Inflammatory macrophage treated with lipopolysaccharide for 1 hour (primary cell): Measurements from ENCODE around the gene PVALB.

Source experiments
- DNase-seq, 2 donors: peaks; one replicate each; pipeline ENCODE4 v3.0.0-alpha.2; 2020 to 2022

Gene PVALB

DNA sequence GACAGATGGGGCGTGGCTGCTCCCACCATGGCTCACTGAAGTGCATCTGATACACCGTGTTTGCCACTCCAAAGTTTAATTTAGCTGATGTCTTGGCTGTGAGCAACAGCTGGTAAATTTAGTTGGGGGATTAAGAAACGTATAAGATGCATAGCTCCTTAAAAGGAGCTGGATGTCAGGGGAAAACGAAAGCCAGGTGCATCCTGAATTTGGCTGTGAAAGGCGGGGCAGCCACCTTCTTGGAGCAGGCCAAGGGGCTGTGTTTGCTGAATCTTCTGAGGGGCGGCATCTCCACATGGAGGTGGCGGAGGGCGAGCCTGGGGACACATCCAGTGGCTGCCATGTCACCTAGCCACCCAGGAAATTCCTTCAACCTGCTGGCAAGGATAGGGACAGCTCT, 23.3 kb upstream of the PVALB start:
- DNase-seq = no peak

DNA sequence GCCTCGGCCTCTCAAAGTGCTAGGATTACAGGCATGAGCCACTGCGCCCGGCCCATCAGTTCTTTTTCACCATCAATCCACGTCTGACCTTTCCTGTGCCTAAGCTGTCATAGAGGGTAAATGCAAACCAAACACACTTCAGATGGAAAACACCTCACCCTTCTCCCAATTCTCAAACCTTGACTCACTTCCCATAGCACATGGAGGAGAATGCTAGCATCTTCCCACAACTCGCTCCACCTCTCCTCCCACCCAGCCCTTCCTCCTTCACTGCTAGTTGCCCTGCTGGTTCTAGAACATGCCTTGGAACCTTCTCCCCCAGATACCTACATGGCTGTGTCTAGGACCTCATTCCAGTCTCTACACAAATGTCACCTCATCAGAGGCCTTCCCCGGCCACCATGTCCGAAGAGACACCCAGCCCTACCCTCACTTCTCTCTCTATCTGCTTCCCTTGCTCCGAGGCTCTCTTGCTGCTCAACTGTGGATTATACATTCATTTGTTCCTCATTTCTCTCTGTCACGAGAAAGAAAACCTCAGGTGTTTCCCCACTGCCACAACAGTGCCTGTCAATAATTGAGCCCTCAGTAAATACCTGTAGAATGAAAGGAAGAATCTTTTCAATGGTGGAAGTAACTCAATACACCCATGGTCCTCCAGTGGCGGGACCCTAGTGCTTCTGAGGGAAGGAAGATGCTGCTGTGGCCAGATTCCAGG, 22.7 kb upstream of the PVALB start:
- no peak for DNase-seq

DNA sequence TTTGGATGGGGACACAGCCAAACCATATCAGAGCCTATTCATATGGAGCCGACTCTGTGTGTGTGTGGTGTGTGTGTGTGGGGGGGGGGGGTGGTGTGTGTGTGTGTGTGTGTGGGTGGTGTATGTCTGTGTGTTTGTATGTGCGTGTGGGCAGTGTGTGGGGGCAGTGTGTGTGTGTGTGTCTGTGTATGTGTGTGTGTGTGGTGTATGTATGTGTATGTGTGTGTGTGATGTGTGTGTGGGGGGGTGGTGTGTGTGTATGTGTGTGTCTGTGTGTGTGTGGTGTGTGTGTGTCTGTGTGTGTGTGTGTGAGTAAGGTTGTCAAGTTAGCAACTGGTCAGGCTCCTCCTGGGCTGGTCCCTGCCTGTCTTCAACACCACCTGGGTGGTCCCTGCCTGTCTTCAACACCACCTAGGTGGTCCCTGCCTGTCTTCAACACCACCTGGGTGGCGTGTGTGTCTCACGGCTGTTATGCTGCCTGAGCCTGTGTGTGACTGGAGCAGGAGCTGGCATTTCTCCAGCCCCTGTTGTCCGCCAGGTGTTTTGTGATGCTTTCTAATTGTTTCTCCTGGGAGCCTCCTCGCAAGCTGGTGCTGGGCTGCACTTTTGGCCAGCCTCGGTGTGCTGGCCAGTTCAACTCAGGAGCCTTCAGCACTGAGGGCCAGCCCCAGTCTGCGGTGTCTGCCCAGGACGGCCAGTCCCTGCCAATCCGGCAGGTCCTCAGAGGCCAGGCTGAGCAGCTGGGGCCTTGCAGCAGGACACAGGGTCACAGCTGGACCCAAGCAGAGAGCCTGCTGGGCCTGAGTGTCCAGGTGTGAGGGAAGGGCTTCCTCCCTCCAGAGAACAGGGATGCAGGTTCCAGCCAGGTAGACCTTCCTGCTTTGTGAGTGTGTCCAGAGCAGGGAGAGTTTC, 21.5 kb upstream of the PVALB start:
- DNase-seq = no peak

DNA sequence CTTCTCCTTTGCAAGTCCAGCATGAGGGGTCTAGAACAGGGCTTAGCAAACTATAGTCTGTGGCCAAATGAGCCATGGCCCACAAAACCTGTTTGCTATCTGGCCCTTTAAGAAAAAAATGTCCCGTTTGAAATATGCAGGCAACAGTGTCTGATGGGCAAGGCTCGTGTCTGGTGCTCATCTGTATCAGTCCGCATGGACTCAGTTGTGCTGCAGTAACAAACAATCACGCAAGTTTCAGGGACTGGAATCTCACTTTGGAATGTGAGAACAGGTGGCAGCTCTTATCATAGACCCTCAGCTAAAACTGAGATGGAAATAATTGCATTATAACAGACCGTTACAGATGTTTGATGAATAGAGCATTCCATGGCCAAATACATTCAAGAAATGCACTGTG, 19.1 kb upstream of the PVALB start:
- DNase-seq = no peak

DNA sequence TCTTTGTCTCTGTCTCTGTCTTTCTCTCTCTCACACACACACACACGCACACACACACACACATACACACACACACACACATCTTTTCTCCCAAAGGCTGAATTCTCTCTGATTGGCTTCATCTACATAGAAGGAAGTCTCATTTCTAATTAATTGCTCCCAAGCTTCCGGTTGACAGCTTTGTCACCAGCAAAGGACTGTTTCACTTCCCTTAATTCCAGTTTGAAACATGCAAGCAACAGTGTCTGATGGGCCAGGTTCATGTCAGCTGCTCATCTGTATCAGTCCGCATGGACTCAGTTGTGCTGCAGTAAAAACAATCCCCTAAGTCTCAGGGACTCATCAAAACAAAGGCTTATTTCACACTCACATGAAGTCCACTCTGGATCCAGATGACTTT, 16.2 kb upstream of the PVALB start:
- DNase-seq = peak; percentile 56 to 63

DNA sequence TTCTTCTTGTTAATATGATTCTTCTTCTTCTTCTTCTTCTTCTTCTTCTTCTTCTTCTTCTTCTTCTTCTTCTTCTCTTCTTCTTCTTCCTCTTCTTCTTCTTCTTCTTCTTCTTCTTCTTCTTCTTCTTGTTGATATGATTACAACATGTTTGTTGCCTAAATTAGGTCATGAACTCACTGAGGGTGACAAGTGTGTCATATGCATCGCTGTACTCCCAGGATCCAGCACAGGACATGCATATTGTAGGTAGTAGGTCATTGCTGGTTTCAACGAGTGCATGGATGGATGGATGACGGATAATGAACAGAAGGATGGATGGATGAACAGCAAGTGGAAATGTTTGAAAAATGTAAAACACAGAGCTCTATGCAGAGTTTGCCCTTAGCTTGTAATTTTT, 14.9 kb upstream of the PVALB start:
- DNase-seq = peak; percentile 38 to 56

DNA sequence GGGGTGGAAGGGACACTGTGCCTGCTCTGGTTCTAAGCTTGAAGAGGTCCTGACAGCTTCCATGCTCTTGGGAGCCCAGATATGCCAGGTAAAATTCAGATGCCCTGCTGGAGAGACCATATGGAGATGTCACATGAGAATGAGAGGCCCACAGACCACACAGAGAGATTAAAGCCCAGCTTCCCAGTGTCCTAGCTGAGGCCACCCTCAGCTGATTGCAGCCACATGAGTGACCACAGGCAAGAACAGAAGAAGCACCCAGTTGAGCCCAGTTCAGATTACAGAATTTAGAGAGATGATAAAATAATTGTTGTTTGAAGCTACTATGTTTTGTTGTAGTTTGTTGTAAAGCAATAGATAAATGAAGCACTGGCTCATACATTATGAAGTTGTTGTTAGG, 14.4 kb upstream of the PVALB start:
- peak in 1 of 2 donors; percentile 26 for DNase-seq

DNA sequence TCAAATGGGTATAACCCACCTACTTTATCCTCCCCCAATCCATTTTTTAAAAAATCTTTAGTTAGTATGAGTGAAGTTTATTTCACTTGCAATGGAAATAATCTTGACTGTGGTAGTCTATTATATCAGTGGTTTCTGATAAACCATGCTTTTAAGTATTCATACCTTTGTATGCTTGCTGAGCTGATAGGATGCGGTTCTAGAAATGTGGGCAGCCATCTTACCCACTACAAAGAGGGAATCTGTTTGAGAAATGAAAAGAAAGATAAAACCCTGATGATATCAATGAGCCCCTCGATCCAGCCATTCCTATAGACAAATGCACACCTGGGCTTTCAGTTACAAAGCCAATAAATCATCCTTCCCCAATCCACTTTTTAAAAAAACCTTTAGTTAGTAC, 13.8 kb upstream of the PVALB start:
- no peak for DNase-seq

DNA sequence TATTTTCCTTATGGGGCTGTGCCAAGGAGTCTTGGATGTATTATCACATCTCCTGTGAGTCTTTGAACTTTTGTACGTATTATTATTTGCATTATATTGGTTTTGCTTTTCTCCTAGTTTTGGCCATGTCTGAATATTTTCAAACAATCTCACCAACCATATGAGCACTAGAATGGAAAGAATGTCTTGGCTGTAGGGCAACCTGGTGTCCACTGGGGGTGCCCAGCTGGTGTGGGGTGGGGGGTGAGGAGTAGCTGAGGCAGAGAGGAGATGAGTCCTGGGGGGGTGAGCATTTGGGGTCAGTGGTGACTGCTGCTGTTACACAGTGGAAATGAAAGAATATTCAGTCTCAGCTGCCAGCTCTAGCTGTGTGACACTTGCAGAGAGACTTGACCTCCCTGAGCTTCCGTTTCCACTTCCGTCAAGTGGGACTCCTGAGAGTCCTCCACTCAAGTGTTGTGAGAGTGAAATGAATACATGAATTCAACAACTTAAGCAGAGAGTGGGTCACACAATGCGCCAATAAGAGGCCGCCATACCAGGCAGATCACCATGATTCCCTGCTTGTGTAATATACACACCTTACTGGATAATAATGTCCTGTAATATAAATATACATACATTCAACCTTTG, 12.7 kb upstream of the PVALB start:
- DNase-seq = no peak

DNA sequence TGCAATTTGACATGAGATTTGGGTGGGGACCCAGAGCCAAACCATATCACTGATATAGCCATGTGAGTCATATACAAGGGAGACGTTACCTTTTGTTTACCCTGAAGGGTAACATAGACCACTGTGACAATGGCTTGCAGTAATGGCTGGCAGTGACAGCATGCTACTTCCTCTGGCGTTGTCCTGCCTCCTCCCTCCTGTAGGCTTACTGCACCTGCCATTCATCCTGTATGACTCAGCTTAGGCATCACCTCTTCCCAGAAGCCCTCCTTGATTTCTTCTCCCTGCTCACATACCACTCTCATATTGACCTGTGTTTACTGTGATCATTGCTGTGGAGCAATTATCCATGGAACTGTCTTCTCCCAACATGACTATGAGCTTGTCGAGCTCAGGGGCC, 12.0 kb upstream of the PVALB start:
- no peak for DNase-seq

DNA sequence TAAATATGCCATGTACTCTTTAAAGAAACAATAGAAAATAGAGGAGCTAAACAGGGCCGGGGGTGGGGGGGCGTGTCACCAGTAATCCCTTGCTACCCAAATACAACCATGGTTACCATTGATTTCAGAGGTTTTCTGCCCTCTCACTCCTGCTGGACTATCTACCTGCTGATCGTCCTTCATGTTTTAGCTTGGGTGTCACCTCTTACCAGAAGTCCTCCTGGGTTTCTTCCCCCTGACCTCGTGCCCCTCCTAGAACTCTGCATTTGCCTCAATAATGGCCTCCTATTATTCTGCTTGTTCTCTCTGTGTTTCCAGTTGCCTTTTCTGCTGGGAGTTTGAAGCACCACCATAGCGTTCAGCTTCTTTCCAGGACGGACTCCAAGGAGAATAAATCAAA, 9.4 kb upstream of the PVALB start:
- DNase-seq = no peak

DNA sequence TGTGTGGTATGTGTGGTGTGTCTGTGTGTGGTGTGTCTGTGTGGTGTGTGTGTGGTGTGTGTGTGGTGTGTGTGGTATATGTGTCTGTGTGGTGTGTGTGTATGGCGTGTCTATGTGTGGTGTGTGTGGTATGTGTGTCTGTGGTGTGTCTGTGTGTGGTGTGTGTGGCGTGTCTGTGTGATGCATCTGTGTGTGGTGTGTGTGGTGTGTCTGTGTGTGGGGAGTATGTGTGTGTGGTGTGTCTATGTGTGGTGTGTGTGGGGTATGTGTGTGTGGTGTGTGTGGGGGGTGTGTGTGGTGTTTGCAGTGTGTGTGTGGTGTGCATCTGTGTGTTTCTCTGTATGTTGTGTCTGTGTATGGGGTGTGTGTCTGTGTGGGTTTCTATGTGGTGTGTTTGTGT, 7.8 kb upstream of the PVALB start:
- no peak for DNase-seq

DNA sequence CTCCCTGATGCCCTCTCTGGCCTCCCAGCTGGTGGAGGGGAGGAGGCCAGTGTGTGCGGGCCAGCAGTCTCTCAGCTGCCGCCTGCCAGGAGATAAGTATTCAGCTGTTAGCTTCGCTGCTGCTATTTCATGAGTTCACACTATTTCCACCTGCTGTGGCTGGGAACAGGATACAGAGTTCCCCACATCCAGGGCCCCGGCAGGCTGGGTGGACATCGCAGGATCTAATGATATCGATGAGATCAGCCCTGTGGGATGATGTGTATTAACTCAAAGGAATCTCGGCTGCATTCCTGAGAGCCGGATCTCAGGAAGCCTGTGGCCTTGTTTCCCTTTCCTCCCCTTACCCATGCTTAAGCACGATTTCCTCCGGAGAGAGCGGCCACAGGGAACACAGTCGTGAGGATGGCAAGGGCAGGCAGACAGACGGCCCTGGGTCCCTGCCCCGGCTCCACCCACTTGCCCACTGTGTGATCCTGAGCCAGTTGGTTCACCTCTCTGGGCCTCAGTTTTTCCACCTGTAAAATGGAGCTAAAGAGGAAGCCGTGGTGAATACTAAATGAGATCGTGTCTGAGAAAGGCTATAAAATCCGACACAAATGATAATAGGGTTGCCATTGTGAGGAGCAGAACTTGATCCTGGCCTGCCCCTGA, 6.5 kb upstream of the PVALB start:
- no peak for DNase-seq

DNA sequence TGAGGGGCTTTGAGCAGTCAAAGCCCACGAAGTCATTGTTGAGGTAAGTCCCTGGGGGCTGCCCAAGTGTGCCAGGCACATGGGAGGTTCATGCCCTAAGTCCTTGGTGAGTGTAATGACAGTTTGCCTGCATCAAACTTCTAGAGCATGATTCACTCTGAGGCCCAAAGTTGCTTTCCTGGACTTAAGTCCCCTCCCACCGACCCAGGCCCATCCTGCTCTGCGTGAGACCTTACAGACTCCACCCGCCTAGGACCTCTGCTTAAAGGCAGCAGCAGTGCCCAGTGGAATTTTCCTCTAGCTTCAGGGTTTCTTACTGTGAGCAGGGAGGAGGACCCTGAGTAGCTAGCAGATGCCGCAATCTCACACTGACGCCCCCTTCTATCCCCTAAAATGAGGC, 5.7 kb upstream of the PVALB start:
- DNase-seq = no peak

DNA sequence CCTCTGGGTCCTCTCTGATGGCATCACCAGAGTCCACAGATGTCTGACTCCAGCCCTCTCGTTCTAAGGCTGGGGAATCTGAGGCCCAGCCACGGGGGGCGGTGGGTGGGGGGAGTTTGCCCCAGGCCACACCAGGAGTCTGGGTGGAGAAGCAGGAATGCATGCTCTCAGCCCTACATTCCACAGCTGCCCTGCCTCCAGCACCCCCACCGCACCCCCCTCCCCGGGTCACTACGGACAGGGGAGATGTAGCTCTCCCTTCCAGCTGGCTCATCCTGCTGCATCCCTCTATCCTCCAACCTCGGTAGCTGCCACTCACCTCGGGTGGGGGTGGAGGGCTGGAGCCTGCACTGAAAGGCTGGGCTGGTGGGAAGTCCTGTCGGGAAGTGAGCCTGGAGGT, 2.3 kb upstream of the PVALB start:
- DNase-seq = no peak

DNA sequence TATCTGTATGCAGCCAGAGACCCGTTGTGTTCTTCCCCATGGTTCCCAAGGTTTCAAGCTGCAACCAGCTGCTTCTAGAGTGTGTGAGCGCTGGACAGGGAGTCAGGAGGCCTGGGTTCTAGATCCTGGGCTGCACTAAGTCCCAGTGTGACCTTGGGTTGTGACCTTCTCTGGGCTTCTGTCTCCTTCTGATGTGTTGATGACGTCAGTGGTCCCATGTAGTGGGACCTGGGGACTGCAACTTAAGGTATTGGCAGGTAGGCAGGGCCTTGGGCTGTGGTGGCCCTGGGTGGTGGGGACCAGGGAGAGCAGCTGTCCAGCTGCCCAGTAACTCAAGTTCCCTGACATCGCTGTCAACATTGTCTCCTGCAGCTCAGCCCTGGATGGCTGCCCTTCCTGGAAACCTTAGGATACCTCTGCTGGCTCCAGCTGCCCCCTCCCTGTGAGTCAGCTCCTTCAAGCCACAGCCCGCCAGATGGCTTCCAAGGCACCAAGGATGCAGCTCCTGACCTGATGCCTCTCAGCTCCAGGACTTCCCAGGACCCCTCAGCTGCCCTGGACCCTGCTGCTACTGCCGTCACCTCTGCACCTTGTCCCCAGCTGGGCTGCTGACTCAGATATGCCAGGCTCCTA, 1.3 kb upstream of the PVALB start:
- DNase-seq = no peak

DNA sequence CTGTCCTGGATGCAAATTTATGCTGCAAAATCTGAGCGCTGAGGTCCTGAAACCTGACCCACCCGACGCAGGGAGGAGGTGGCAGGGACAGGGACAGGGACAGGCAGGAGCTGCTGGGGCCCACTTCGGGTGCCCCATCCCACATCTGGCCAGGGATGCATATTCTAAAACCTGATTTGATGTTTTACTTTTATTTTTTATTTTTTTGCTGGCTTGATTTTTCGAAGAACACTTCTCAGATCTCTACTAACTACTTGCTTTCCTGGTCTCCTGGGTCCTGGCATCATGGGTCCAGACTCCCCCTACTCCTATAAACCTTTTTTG, 652 bp upstream of the PVALB start:
- DNase-seq = no peak

DNA sequence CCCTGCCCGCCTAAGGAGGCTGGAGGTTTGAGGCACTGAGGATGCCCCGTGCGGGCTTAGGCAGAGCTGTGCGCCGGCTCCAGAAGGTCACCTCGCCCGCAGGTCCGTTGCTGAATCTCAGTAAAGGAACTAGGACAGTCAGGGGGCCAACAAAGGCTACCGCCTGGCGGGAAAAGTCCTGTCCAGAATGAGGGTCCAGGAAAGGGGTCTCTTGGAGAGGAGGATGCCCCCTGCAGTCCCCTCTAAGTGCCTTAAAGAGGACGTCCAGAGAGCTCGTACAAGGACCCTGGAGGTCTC, 548 bp downstream of the PVALB start:
- DNase-seq = no peak

DNA sequence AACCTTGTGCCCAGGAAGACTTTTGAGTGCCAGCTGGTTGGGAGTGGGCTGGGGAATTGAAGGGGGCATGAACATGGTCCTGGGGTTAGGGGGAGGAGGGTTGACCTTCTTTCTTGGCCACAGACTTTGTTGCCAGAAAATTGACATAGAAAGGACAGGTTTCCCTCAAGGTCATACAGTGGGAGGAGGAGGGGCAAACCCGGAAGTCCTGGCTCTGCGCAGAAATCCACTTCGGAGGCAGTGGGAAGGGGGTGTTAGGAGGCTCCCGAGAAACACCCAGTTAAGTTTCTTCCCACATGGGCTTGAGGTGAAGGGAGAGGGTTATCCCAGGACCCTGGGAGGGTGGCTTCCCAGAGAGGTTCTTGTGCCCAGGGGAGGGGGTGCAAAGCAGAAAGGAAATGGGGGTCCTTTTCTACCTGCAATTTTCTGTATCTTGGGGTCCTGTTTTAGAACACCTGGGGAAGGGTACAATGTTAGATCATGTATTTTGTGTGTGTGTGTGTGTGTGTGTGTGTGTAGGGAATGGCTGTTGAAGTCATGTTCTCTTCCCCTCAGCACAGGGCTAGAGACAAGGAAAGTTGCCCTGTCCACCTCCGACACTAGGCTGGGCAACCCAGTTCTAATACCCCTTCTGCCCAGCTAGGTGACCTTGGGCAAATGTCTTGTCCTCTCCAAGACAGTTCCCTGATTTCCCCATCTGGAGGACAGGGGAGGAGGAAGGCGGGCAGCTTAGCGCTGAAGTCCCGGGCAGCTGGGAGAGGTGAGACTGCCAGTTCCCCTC, 1.1 kb downstream of the PVALB start:
- DNase-seq = no peak

DNA sequence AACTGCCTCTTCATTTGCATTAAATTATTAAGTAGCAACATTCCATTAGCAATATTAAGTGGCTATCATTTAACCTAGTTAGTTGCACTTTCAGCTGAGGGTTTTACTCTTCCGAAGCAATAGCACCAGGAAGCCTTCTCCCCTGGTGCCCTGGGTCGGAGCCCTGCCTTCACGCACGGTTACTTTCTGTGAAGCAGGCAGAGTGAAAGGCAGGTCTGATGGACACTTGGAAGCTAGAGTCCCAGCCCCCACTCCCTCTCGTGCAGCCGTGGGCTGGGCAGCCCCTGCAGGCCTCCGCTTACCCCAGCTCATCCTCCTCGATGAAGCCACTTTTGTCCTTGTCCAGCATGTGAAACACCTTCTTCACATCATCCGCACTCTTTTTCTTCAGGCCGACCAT, 2.0 kb downstream of the PVALB start:
- DNase-seq = no peak

DNA sequence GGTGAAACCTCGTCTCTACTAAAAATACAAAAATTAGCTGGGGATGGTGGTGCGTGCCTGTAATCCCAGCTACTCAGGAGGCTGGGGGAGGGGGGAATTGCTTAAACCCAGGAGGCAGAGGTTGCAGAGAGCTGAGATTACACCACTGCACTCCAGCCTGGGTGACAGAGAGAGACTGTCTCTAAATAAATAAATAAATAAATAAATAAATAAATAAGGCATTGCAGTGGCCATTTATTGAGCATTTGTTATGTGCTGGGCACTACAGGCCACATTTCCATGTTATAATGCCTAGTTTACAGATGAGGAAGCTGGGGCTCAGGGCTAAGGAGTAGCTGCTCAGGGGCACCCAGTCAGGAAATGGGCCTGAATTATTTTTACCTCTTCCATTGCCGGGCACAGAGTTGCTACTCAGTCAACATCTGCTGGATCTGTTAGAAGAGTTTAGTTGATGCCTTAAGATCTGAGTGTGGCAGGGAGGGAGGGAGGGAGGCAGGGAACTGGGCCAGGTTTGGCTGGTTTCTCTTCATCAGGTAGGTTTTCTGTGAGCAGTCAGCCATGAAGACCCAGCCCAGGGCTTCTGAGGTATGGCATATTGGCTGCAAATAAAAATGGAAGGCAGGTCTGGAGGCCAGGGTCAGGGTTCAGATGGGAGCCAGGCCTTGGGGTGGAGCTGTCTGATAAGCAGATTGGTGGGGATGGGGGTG, 5.6 kb downstream of the PVALB start:
- DNase-seq = no peak

DNA sequence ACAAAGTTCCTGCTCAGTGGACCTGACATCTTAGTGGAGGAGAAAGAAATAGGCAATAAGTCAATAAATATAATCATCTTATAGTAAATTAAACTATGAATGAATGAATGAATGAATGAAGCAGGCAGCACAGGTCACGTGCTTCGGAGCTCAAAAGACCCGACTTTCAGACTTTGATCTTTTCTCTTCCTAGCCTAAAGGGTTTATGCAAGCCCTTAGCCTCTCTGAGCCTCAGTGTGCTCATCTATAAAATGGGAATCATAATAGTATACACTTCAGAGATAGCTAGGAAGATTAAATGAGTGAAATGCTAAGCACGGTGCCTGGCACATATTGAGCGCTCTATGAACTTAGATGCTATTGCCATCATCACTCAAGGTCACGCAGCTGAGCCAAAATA, 7.5 kb downstream of the PVALB start:
- no peak for DNase-seq
